ENCODE data around the gene MCUR1.
"Not testable (repeated sequence)": the region's sequence is repeated elsewhere in the genome, so short reads cannot be mapped to it uniquely, and the experiment has no call there.

Gene MCUR1

GRCh38 chr6:13838616-13839015 is 24.3 kb upstream of the MCUR1 start:
- DNase-seq, result peak; percentile 58 to 68
- TF ChIP-seq GATA1 (IDR thresholded peaks at IDR 0.05; ENCODE audit: low read depth, low read length), result no peak
- no peak for TF ChIP-seq POLR2A (IDR thresholded peaks at IDR 0.05; ENCODE audit: low read length)

DNA sequence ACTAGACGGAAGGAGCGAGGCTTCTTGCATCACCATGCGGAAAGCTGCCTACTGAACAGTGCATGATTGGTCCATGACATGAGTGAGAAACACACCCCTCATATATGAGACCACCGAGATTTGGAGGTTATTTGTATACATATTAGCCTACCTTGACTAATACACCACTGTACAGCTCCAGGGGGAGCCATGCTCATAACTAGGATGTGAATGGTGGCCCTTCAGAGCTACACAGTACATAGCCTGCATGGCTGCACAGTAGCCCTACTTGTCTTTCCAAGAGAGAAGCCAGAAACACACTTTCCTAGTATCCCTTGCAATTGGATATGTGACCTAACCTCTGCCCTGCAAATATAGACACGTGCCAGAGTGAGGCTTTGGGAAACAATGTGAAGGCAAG is 21.8 kb upstream of the MCUR1 start:
- no peak for DNase-seq
- TF ChIP-seq GATA1 (IDR thresholded peaks at IDR 0.05; ENCODE audit: low read depth, low read length) (no peak), POLR2A (IDR thresholded peaks at IDR 0.05; ENCODE audit: low read length) (no peak)

GRCh38 chr6:13834790-13835189 is 20.4 kb upstream of the MCUR1 start:
- DNase-seq, result no peak
- TF ChIP-seq GATA1 (IDR thresholded peaks at IDR 0.05; ENCODE audit: low read depth, low read length) (no peak), POLR2A (IDR thresholded peaks at IDR 0.05; ENCODE audit: low read length) (no peak)

GRCh38 chr6:13834018-13834417 is 19.7 kb upstream of the MCUR1 start:
- not testable (repeated sequence) for DNase-seq

DNA sequence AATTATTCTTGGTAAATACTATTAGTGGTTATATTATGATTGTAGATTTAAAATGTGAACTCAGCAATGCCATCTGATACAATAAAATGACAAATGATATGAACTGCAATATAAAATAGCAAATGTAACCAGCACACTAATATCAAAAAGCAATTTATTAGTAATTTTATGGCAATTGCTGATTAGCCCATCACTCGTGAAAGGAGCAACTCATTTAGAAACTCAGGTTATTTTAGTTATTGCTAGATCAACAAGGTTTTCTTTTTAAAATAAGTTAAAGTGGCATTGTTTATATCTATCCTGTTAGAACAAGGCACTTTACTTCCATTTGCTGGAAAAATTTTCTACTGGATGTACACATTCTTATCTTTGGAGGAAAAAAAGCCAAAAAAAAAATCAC is 18.4 kb upstream of the MCUR1 start:
- no peak for DNase-seq
- TF ChIP-seq GATA1 (IDR thresholded peaks at IDR 0.05; ENCODE audit: low read depth, low read length) (no peak), POLR2A (IDR thresholded peaks at IDR 0.05; ENCODE audit: low read length) (no peak)

- no peak for TF ChIP-seq POLR2A (IDR thresholded peaks at IDR 0.05; ENCODE audit: low read length)
- TF ChIP-seq GATA1 (IDR thresholded peaks at IDR 0.05; ENCODE audit: low read depth, low read length), result no peak
- DNase-seq, result no peak
These were observed 17.3 kb upstream of the MCUR1 start for GRCh38 chr6:13831615-13832014.

GRCh38 chr6:13830803-13831202 is 16.4 kb upstream of the MCUR1 start:
- TF ChIP-seq POLR2A (IDR thresholded peaks at IDR 0.05; ENCODE audit: low read length) (no peak), GATA1 (IDR thresholded peaks at IDR 0.05; ENCODE audit: low read depth, low read length) (no peak)
- DNase-seq, result no peak

GRCh38 chr6:13829419-13829818 is 15.1 kb upstream of the MCUR1 start:
- DNase-seq, result not testable (repeated sequence)

GRCh38 chr6:13828656-13829301 is 14.4 kb upstream of the MCUR1 start:
- not testable (repeated sequence) for DNase-seq

DNA sequence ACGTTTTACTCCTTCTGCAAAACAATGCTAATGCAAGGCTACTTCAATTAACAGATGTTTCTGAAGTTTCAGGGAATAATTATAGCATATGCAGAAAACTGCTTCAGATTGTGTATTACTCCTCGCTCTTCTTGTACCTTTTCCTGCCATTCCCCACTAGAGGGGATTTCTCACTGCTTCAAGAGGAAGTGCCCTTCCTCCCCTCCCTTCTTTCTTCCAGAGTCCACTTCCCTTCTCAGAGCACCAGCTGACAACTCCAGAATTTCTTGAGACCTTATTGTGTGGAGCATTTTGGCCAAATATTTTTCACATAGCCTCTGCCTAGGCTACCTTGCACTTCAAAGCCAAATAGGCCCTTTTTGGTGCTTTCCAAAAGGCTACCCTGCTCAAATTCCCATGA is 12.7 kb upstream of the MCUR1 start:
- TF ChIP-seq GATA1 (IDR thresholded peaks at IDR 0.05; ENCODE audit: low read depth, low read length) (no peak), POLR2A (IDR thresholded peaks at IDR 0.05; ENCODE audit: low read length) (no peak)
- DNase-seq, result no peak

DNA sequence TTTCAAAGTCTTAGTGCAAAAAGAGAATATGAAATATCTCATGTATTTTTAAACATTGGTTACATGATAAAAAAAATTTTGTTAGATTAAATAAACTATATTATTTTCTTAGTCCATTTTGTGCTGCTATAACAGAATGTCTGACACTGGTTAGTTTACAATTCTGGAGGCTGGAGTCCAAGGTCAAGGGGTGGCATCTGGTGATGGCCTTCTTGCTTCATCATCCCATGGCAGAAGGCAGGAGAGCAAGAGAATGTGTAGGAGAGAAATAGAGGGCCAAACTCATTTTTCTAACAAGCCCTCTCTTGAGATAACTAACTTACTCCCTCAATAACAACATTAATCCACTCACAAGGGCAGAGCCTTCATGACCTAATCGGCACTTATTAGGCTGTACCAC is 11.5 kb upstream of the MCUR1 start:
- no peak for DNase-seq
- TF ChIP-seq GATA1 (IDR thresholded peaks at IDR 0.05; ENCODE audit: low read depth, low read length) (no peak), POLR2A (IDR thresholded peaks at IDR 0.05; ENCODE audit: low read length) (no peak)

DNA sequence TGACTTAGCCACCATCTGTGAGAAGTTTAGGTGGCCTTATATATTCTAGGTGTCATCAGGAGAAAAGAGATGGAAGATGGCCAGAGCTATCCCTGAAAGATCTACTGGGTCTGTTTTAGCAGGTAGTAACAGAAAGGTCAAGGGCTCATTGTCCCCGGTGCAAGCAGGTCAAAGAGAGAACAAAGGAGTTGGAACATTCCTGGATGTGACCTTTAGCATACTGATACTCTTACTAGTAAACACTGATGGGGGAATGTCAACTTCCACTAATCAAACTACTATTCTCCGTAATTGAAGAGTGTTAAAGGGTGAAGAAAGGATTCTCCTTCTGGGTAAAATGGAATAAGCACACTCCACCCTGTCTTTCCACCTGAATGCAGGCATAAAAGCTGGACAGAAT is 4.0 kb upstream of the MCUR1 start:
- TF ChIP-seq POLR2A (IDR thresholded peaks at IDR 0.05; ENCODE audit: low read length) (no peak), GATA1 (IDR thresholded peaks at IDR 0.05; ENCODE audit: low read depth, low read length) (no peak)
- DNase-seq, result no peak

DNA sequence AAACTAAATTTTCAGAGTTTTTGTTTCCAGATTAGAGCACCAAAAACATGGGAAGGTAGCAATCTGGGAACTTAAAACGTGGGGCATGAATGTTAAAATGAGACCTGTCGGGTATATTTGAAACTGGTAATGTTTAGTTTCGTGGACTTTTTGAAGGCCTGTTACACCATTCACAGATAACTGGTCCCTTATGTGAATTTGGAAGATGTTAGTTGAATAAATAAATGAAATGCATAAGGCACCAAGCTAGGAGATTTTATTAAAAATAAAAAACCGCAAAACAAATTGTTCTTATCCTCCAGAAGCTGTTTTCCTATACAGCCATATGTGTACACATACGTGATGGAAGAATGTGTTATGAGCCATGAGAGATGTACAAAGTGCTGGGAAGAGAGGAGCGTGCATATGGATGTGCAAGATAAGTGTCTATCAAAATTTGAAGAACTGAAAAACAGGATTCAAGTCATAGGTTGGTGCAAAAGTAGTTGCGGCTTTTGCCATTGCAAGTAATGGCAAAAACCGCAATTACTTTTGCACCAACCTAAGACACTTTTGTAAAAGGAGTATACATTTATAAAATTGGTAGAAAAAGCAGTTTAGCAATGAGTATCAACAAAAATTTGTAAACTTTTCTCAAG is 700 bp upstream of the MCUR1 start:
- no peak for TF ChIP-seq POLR2A (IDR thresholded peaks at IDR 0.05; ENCODE audit: low read length)
- no peak for TF ChIP-seq GATA1 (IDR thresholded peaks at IDR 0.05; ENCODE audit: low read depth, low read length)
- peak; percentile 59 to 70 for DNase-seq

GRCh38 chr6:13813621-13814175 is 659 bp downstream of the MCUR1 start:
- no peak for TF ChIP-seq GATA1 (IDR thresholded peaks at IDR 0.05; ENCODE audit: low read depth, low read length)
- TF ChIP-seq POLR2A (IDR thresholded peaks at IDR 0.05; ENCODE audit: low read length), result no peak
- DNase-seq, result peak; percentile 71 to 79

DNA sequence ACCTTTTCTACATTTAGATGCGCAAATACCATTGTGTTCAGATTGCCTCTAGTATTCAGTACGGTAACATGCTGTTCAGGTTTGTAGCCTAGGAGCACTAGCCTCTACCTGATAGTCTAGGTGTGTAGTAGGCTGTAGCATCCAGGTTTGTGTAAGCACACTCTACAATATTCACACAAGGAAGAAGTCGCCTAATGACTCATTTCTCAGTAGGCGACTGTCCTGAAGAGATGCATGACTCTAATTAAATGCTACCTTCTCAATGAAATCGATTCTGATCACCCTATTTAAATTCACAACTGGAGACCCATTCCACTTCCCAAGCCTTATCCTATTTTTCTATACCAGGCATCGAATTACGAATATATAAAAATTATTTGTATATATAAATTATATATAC is 1.3 kb downstream of the MCUR1 start:
- TF ChIP-seq POLR2A (IDR thresholded peaks at IDR 0.05; ENCODE audit: low read length), result no peak
- no peak for TF ChIP-seq GATA1 (IDR thresholded peaks at IDR 0.05; ENCODE audit: low read depth, low read length)

DNA sequence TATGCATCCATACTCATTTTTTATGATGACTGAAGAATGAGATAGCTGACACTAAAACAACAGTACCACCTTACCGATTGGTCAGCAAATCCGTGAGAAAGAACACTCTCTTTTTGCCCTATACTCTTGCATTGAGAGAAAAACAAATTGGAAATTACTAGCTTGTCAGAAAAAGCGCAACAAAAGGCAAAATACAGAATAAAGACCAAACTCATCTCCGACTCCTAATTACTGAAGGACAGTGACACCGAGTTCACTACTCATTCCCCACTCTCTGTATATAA is 2.1 kb downstream of the MCUR1 start:
- no peak for DNase-seq
- TF ChIP-seq POLR2A (IDR thresholded peaks at IDR 0.05; ENCODE audit: low read length) (no peak), GATA1 (IDR thresholded peaks at IDR 0.05; ENCODE audit: low read depth, low read length) (no peak)

More for the DNA sequence above, 1.3 kb downstream of the MCUR1 start:
- peak in 1 of 2 experiments; percentile 22 for DNase-seq
